Measurements from ENCODE around the gene ZBTB14.

ZBTB14 gene

GRCh38 chr18:5288517-5288935, 7.0 kb downstream of the ZBTB14 start:
- no peak for DNase-seq

- no peak for DNase-seq
Observed at GRCh38 chr18:5287854-5288253, 7.7 kb downstream of the ZBTB14 start.

DNA sequence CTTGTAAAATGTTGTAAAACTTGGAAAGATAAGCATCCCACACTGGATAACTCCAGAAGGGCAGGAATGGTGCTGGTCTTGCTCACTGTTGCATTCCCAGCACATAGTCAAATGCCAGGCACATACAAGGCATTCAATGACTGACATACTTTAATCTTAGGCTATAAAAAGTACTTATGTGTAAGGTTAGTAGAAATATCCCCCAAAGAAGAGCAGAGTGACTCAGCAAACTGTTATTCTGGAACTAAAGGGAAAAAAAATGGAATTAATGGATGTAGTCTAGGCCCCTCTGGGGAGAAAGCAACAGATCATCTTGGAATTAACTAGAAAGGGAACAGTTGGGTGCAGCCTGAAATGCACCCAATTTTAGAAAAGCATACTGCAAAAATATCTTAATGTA, 9.0 kb downstream of the ZBTB14 start:
- DNase-seq, result no peak

GRCh38 chr18:5285326-5285725, 10.2 kb downstream of the ZBTB14 start:
- no peak for DNase-seq

- no peak for DNase-seq
Observed at GRCh38 chr18:5284808-5285207, 10.7 kb downstream of the ZBTB14 start.

DNA sequence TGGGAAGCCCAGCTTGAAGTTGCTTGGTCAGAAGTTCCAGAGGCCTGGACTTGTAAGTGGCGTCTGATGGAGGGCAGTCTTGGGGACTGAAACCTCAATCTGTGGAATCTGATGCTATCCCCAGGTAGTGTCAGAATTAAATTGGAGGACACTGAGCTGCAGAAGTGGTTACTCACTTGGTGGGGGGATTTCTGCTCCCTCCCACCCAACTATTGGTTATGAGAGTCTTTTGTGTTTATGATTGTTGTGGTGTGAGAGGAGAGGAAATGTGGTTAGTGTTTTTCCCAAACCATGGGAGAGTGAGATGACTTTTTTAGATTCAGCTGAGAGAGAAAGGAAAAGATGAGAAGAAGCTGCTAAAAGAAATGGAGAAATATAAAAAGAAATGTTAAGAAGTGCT, 12.8 kb downstream of the ZBTB14 start:
- DNase-seq, result no peak

- no peak for DNase-seq
Observed at GRCh38 chr18:5276947-5277346, 18.6 kb downstream of the ZBTB14 start.

DNA sequence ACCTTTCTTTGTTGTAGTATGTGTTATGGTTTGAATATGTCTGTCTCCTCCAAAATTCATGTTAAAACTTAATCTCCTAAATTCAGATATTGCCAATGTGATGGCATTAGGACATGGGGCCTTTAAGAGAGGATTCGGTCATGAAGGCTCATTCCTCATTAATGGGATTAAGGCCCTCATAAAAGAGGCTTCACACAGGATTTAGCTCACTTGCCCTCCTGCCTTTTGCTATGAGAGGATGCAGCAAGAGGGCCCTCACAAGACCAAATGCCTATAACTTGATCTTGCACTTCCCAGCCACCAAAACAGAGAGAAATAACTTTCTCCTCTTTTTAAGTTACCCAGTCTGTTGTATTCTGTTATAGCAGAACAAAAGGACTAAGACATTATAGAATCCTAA, 19.7 kb downstream of the ZBTB14 start:
- DNase-seq, result no peak

DNA sequence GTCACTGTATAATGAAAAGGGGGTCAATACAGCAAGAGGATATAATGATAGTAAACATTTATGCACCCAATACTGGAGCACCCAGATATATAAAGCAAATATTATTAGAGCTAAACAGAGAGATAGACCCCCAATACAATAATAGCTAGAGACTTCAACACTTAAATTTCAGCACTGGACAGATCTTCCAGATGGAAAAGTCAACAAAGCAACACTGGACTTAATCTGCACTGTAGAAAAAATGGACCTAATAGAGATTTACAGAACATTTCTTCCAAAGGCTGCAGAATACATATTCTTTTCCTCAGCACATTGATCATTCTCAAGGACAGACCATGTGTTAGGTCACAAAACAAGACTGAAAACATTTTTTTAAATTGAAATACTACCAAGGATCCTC, 26.7 kb downstream of the ZBTB14 start:
- no peak for DNase-seq

DNA sequence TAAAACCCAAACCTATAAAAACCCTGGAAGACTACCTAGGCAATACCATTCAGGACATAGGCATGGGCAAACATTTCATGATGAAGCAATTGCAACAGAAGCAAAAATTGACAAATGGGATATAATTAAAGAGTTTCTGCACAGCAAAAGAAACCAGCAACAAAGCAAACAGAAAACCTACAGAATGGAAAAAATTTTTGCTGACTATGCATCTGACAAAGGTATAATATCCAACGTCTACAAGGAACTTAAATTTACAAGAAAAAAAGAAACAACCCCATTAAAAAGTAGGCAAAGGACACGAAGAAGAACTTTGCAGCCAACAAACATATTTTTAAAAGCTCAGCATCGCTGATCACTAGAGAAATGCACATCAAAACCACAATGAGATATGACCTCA, 28.8 kb downstream of the ZBTB14 start:
- no peak for DNase-seq

DNA sequence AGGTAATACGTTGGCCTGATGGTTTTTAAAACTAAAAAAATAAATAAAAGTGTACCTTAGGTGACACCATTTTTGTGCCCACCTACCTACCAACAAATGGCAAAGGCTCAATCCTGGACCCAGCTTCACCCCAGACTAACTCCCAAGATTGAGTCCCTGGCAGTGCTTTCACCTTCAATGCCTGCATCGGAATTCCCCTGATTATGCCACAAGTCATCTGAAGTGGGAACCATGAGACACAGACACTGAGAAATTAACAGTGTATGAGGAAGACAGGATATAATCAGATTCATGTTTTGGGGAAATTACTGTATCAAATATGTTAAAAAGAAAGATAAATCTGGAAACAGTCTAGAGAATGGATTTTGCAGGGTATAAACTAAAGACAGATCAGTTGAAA, 41.6 kb downstream of the ZBTB14 start:
- DNase-seq, result no peak

DNA sequence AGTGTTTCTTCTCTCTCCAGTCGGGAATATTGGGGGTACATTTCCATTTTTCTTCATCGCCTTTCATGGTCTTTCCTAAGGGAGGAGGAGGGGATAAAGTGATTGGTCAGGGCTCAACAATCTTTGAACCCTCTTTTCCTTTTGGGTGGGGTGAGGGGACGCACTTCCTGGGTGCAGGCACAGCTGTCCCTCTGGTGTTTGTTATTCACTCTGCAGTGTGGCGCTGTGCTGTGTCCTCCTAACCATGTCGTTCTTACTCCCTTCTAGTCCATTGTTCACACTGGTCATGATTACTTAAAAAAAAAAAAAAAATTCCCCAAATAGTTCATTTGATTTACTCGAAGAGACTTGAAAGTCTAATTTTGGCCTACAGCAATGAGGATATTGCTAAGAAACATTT, 44.4 kb downstream of the ZBTB14 start:
- DNase-seq, result no peak

DNA sequence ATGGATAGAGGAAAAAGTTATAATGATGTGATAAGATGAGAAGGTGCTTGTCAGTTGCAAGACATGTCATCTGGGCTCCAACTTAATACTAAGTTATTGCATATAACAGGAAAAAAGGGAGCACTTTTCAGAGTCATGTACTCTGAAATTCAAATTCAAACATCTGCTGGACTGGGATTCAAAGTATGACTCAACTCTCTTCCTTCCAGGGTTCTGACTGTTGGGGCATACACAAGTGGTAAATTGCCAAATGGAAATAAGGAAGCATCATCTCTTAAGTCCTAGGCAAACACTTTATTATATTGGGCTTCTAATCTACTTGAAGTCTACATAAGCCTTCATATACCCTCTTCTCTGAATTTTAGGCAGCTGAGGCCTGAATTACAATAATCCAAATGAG, 44.9 kb downstream of the ZBTB14 start:
- no peak for DNase-seq

- DNase-seq, result no peak
Observed at GRCh38 chr18:5244941-5245340, 50.6 kb downstream of the ZBTB14 start.

GRCh38 chr18:5239447-5239846, 56.1 kb downstream of the ZBTB14 start:
- no peak for DNase-seq

Measured in amniotic stem cell (primary cell).